Kidney epithelial cell (primary cell): Measurements from ENCODE around the gene ALOX5. TPM values are rescaled to one million over a fixed set of nuclear protein-coding genes. Genes with fewer than 3 reads are reported as not detected.
A peak's percentile ranks its signal among the peaks of the same experiment; 100 is the strongest.
"Not testable (repeated sequence)": the region's sequence is repeated elsewhere in the genome, so short reads cannot be mapped to it uniquely, and the experiment has no call there.

Experiments
- DNase-seq: peaks from one replicate; pipeline ENCODE4 v3.0.0-alpha.2; 2010; ENCODE audit warnings: low read depth
- H3K27me3 ChIP-seq: 2 replicates; pipeline ENCODE4 v1.6.0; 2011; ENCODE audit warnings: low read length; ENCODE audit not compliant: control insufficient read depth, insufficient read depth
- H3K36me3 ChIP-seq: 2 replicates; pipeline ENCODE4 v1.5.1; 2011; ENCODE audit warnings: low read length; ENCODE audit not compliant: control insufficient read depth, insufficient read depth
- H3K4me3 ChIP-seq: 2 replicates; pipeline ENCODE4 v1.5.1; 2011; ENCODE audit warnings: low read depth, mild to moderate bottlenecking, control low read depth, low read length
- total RNA-seq: library from RNA; depleted of rRNA; stranded (reverse); fragments of >200 nt; gene quantifications from 2 replicates; pipeline ENCODE4 v1.2.3, GENCODE V29; 2015
- TF ChIP-seq, protein P1 (sequence below): IDR thresholded peaks from 2 replicates; pipeline ENCODE4 v1.5.1; 2011; ENCODE audit warnings: mild to moderate bottlenecking, moderate library complexity, low read length, control low read depth, inconsistent platforms; ENCODE audit not compliant: insufficient read depth, poor library complexity, severe bottlenecking

ALOX5 gene
- total RNA-seq = 18.7 and 23.0 TPM in 2 replicates

DNA sequence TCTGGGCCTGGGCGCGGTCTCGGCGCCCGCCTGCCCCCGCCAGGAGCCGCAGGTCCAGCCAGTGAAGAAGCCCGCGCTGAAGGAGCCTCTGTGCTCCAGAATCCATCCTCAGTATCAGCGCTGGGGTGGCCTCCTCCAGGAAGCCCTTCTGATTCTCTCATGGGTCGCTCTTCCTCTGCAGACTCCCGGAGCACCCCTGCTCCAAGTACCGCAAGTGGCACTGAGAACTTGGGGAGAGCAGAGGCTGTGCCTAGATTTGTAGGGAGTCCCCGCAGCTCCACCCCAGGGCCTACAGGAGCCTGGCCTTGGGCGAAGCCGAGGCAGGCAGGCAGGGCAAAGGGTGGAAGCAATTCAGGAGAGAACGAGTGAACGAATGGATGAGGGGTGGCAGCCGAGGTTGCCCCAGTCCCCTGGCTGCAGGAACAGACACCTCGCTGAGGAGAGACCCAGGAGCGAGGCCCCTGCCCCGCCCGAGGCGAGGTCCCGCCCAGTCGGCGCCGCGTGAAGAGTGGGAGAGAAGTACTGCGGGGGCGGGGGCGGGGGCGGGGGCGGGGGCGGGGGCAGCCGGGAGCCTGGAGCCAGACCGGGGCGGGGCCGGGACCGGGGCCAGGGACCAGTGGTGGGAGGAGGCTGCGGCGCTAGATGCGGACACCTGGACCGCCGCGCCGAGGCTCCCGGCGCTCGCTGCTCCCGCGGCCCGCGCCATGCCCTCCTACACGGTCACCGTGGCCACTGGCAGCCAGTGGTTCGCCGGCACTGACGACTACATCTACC is at the start of gene ALOX5:
ALOX5 (plus strand) TSS at position 641 of the 774 bp plus-strand sequence; CDS start at position 705, 64 bp downstream.
- DNase-seq = no peak
- Histone ChIP-seq H3K27me3 (peaks cover 17% of the 10 kb centered on the region), H3K36me3 (no peaks in the 10 kb centered on the region), H3K4me3 (peak within 1 kb of the TSS; percentile 37)
- TF ChIP-seq, protein P1, sequence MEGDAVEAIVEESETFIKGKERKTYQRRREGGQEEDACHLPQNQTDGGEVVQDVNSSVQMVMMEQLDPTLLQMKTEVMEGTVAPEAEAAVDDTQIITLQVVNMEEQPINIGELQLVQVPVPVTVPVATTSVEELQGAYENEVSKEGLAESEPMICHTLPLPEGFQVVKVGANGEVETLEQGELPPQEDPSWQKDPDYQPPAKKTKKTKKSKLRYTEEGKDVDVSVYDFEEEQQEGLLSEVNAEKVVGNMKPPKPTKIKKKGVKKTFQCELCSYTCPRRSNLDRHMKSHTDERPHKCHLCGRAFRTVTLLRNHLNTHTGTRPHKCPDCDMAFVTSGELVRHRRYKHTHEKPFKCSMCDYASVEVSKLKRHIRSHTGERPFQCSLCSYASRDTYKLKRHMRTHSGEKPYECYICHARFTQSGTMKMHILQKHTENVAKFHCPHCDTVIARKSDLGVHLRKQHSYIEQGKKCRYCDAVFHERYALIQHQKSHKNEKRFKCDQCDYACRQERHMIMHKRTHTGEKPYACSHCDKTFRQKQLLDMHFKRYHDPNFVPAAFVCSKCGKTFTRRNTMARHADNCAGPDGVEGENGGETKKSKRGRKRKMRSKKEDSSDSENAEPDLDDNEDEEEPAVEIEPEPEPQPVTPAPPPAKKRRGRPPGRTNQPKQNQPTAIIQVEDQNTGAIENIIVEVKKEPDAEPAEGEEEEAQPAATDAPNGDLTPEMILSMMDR = no peak

GRCh38 chr10:45325116-45325515 is 48.9 kb upstream of the ALOX5 start:
- no peak overlapping the region for H3K4me3 ChIP-seq
- no peaks in the 10 kb centered on the region for H3K27me3 ChIP-seq
- TF ChIP-seq, protein P1 = no peak
- DNase-seq = no peak
- H3K36me3 ChIP-seq = no peaks in the 10 kb centered on the region

DNA sequence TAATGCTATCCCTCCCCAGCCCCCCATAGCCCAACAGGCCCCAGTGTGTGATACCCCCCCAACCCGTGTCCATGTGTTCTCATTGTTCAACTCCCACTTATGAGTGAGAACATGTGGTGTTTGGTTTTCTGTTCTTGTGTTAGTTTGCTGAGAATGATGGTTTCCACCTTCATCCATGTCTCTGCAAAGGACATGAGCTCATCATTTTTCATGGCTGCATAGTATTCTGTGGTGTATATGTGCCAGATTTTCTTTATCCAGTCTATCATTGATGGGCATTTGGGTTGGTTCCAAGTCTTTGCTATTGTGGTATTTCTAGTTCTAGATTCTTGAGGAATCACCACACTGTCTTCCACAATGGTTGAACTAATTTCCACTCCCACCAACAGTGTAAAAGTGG is 47.2 kb upstream of the ALOX5 start:
- H3K4me3 ChIP-seq, DNase-seq, H3K27me3 ChIP-seq, H3K36me3 ChIP-seq: not testable (repeated sequence)

DNA sequence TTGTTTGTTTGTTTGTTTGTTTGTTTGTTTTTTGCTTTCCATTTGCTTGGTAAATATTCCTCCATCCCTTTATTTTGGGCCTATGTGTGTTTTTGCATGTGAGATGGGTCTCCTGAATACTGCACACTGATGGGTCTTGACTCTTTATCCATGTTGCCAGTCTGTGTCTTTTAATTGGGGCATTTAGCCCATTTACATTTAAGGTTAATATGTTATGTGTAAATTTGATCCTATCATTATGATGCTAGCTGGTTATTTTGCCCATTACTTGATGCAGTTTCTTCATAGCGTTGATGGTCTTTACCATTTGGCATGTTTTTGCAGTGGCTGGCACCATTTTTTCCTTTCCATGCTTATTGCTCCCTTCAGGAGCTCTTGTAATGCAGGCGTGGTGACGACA is 42.2 kb upstream of the ALOX5 start:
- not testable (repeated sequence) for DNase-seq, H3K36me3 ChIP-seq, H3K4me3 ChIP-seq, H3K27me3 ChIP-seq

GRCh38 chr10:45339894-45340293 is 34.1 kb upstream of the ALOX5 start:
- no peaks in the 10 kb centered on the region for H3K27me3 ChIP-seq
- TF ChIP-seq, protein P1 = no peak
- DNase-seq = no peak
- no peak overlapping the region for H3K4me3 ChIP-seq
- no peaks in the 10 kb centered on the region for H3K36me3 ChIP-seq

- H3K36me3 ChIP-seq, H3K27me3 ChIP-seq, DNase-seq, H3K4me3 ChIP-seq: not testable (repeated sequence)
Measured at GRCh38 chr10:45340420-45340819, 33.6 kb upstream of the ALOX5 start.

- not testable (repeated sequence) for DNase-seq, H3K36me3 ChIP-seq, H3K27me3 ChIP-seq, H3K4me3 ChIP-seq
Measured at GRCh38 chr10:45346652-45347335, 27.2 kb upstream of the ALOX5 start.

DNA sequence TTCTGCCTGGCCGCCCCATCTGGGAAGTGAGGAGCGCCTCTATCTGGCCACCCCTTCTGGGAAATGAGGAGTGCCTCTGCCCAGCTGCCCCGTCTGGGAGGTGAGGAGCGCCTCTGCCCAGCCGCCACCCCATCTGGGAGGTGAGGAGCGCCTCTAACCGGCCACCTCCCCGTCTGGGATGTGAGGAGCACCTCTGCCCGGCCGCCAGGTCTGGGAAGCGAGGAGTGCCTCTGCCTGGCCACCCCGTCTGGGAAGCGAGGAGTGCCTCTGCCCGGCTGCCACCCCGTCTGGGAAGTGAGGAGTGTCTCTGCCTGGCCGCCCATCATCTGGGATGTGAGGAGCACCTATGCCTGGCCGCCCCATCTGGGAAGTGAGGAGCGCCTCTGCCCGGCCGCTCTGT is 26.6 kb upstream of the ALOX5 start:
- H3K36me3 ChIP-seq, H3K4me3 ChIP-seq, H3K27me3 ChIP-seq, DNase-seq: not testable (repeated sequence)

GRCh38 chr10:45348196-45348765 is 25.7 kb upstream of the ALOX5 start:
- not testable (repeated sequence) for H3K27me3 ChIP-seq, H3K36me3 ChIP-seq, H3K4me3 ChIP-seq, DNase-seq
